ENCODE results near the gene CPEB3. TPM values are rescaled to one million over a fixed set of nuclear protein-coding genes. Genes with fewer than 3 reads are reported as not detected.

The CPEB3 gene
- total and polyA plus RNA-seq, 9 of the 15 experiments (the other 6 are each of a cell fraction or from before 2014, with no cell fraction given) = 0.15 to 1.2 (median 0.51) TPM

DNA sequence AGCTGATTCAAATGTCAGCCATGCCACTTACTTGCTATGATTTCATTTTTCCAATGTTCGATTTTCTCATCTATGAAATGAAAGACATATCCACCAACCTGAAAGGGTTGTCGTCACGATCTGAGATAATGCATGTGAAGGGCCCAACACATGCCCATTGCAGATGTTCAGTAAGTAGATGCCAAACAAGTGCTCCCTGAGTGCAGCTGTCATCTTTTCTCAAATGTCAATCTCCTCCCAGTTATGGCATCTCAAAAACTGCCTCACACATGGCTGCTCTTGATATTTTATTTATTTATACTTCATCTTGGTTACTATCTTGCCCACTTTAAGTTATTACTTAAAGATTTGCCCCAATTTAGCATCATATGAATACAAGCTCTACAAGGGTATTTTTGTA is 16.8 kb downstream of the CPEB3 start (continued):
- TF ChIP-seq, protein P1, sequence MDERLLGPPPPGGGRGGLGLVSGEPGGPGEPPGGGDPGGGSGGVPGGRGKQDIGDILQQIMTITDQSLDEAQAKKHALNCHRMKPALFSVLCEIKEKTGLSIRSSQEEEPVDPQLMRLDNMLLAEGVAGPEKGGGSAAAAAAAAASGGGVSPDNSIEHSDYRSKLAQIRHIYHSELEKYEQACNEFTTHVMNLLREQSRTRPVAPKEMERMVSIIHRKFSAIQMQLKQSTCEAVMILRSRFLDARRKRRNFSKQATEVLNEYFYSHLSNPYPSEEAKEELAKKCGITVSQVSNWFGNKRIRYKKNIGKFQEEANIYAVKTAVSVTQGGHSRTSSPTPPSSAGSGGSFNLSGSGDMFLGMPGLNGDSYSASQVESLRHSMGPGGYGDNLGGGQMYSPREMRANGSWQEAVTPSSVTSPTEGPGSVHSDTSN (CRISPR knock-in tag; IDR thresholded peaks at IDR 0.05; ENCODE audit: low read depth) = no peak
- TF ChIP-seq, protein P1 (tag; conservative IDR thresholded peaks at IDR 0.05; ENCODE audit: low read depth) = no peak
- no peak for TF ChIP-seq HNRNPUL1 (IDR thresholded peaks at IDR 0.05; ENCODE audit: low read length)
- TF ChIP-seq, protein P2, sequence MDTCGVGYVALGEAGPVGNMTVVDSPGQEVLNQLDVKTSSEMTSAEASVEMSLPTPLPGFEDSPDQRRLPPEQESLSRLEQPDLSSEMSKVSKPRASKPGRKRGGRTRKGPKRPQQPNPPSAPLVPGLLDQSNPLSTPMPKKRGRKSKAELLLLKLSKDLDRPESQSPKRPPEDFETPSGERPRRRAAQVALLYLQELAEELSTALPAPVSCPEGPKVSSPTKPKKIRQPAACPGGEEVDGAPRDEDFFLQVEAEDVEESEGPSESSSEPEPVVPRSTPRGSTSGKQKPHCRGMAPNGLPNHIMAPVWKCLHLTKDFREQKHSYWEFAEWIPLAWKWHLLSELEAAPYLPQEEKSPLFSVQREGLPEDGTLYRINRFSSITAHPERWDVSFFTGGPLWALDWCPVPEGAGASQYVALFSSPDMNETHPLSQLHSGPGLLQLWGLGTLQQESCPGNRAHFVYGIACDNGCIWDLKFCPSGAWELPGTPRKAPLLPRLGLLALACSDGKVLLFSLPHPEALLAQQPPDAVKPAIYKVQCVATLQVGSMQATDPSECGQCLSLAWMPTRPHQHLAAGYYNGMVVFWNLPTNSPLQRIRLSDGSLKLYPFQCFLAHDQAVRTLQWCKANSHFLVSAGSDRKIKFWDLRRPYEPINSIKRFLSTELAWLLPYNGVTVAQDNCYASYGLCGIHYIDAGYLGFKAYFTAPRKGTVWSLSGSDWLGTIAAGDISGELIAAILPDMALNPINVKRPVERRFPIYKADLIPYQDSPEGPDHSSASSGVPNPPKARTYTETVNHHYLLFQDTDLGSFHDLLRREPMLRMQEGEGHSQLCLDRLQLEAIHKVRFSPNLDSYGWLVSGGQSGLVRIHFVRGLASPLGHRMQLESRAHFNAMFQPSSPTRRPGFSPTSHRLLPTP (IDR thresholded peaks at IDR 0.05; ENCODE audit: borderline replicate concordance, extremely low read depth, insufficient read length) = no peak
- TF ChIP-seq RBM34 (IDR thresholded peaks at IDR 0.05; ENCODE audit: borderline replicate concordance, insufficient read depth, low read length) = no peak
- no peak for TF ChIP-seq ZNF133 (CRISPR knock-in tag; IDR thresholded peaks at IDR 0.05)
- TF ChIP-seq ZNF143 (CRISPR knock-in tag; IDR thresholded peaks at IDR 0.05) = no peak

Data from K562 (cell line).